ENCODE measurements around the gene JMJD1C.

JMJD1C gene

DNA sequence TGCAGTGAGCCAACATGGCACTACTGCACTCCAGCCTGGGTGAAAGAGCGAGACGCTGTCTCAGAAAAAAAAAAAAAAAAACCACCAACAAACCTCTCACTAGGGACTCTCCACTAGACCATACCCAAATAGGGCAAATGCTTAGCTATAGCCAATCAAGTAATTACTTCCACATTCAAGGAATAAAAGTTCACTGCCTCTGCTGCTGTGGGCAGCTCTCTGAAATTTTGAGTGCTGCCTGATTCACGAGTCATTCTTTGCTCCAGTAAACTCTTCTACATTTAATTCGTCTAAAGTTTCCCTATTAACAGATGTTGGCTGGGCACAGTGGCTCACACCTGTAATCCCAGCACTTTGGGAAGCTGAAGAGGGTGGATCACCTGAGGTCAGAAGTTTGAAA is 337.3 kb downstream of the JMJD1C start:
- no peak for DNase-seq
- TF ChIP-seq GATA1 (IDR thresholded peaks at IDR 0.05; ENCODE audit: low read depth, low read length) (no peak), POLR2A (IDR thresholded peaks at IDR 0.05; ENCODE audit: low read length) (no peak)

DNA sequence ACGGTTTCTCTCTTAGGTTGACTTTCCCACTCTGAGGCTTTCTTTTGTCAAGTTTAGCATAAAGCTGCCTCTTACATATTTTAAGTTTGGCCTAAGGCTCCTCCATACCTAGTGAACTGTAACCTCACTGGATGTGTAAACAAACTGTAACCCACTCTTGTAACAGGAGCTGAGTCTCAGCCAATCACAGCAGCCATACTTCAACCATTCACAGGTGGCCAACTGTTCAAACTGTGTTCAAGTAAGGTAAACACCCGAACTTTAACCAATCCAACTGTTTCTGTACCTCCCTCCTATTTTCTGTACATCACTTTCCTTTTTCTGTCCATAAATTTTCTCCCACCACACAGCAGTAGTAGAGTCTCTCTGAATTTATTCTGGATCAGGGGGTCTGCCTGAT is 340.3 kb downstream of the JMJD1C start:
- DNase-seq: no peak
- TF ChIP-seq GATA1 (IDR thresholded peaks at IDR 0.05; ENCODE audit: low read depth, low read length): no peak
- no peak for TF ChIP-seq POLR2A (IDR thresholded peaks at IDR 0.05; ENCODE audit: low read length)

- no peak for DNase-seq
- TF ChIP-seq GATA1 (IDR thresholded peaks at IDR 0.05; ENCODE audit: low read depth, low read length) (no peak), POLR2A (IDR thresholded peaks at IDR 0.05; ENCODE audit: low read length) (no peak)
Measured at GRCh38 chr10:63123727-63124362, 341.9 kb downstream of the JMJD1C start.

DNA sequence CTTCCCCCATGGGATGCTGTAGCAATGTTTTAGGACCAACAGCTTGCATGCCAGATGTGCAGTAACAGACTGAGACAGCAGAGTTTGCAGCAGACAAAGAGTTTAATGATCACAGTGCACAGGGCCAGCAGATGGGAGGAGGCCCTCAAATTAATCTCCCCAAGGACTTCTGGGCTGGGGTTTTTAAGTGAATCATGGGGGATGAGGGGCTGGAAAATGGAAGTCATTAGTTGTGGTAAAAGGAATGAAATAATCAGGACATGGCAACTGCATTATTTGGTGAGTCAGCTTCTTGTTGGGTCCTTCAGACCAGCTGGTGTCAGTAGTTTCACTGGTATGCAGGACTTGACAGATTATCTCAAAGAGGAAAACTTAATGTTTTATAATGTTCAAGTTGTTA is 345.2 kb downstream of the JMJD1C start:
- no peak for TF ChIP-seq POLR2A (IDR thresholded peaks at IDR 0.05; ENCODE audit: low read length)
- no peak for TF ChIP-seq GATA1 (IDR thresholded peaks at IDR 0.05; ENCODE audit: low read depth, low read length)
- no peak for DNase-seq

- TF ChIP-seq GATA1 (IDR thresholded peaks at IDR 0.05; ENCODE audit: low read depth, low read length) (no peak), POLR2A (IDR thresholded peaks at IDR 0.05; ENCODE audit: low read length) (no peak)
Measured at GRCh38 chr10:63119041-63119440, 346.7 kb downstream of the JMJD1C start.

More at GRCh38 chr10:63119041-63119440, 346.7 kb downstream of the JMJD1C start:
- no peak for DNase-seq
